OCI-LY1 (cell line): Measurements from ENCODE around the gene MAST4.

ENCODE experiments used
- H2AFZ ChIP-seq: fragments of 200-600 bp; sonication (generic), shearing (Covaris generic); 2 replicates; pipeline ENCODE4 v1.6.0; 2014; ENCODE audit warnings: antibody characterized with exemption, mild to moderate bottlenecking, low read length
- H3F3A ChIP-seq: fragments of 200-600 bp; sonication (generic), shearing (Covaris generic); 2 replicates; pipeline ENCODE4 v1.6.0; 2014; ENCODE audit warnings: mild to moderate bottlenecking, antibody characterized with exemption, low read length, moderate library complexity; ENCODE audit not compliant: insufficient read depth
- H3K27ac ChIP-seq: fragments of 200-600 bp; sonication (generic); 2 replicates; pipeline ENCODE4 v1.5.1; 2014; ENCODE audit warnings: low read length, mixed run types, mild to moderate bottlenecking, low read depth; ENCODE audit not compliant: poor library complexity, severe bottlenecking
- H3K27me3 ChIP-seq: fragments of 200-600 bp; sonication (generic); 2 replicates; pipeline ENCODE4 v1.6.0; 2014; ENCODE audit warnings: antibody characterized with exemption, mild to moderate bottlenecking, low read length, moderate library complexity; ENCODE audit not compliant: insufficient read depth
- H3K36me3 ChIP-seq: fragments of 200-600 bp; sonication (generic); 2 replicates; pipeline ENCODE4 v1.6.1; 2014; ENCODE audit warnings: mild to moderate bottlenecking, antibody characterized with exemption, low read length, moderate library complexity, mixed read lengths; ENCODE audit not compliant: insufficient read depth
- H3K4me1 ChIP-seq: fragments of 200-600 bp; sonication (generic); 2 replicates; pipeline ENCODE4 v1.5.1; 2014; ENCODE audit warnings: mild to moderate bottlenecking, low read length, moderate library complexity; ENCODE audit not compliant: insufficient read depth, severe bottlenecking
- H3K4me2 ChIP-seq: fragments of 200-600 bp; sonication (generic), shearing (Covaris generic); 2 replicates; pipeline ENCODE4 v1.6.1; 2014; ENCODE audit warnings: low read length
- H3K4me3 ChIP-seq: fragments of 200-600 bp; sonication (generic); 2 replicates; pipeline ENCODE4 v1.5.1; 2014; ENCODE audit warnings: low read length, low read depth, mild to moderate bottlenecking, mixed read lengths; ENCODE audit not compliant: poor library complexity, severe bottlenecking
- H3K79me2 ChIP-seq: fragments of 200-600 bp; shearing (Covaris generic); 2 replicates; pipeline ENCODE4 v1.6.1; 2016; ENCODE audit warnings: mixed run types, low read length, mixed read lengths; ENCODE audit not compliant: insufficient read depth
- H3K9ac ChIP-seq: fragments of 200-600 bp; sonication (generic), shearing (Covaris generic); 2 replicates; pipeline ENCODE4 v1.6.1; 2014; ENCODE audit warnings: mild to moderate bottlenecking, low read length, mixed read lengths
- H3K9me2 ChIP-seq: fragments of 200-600 bp; sonication (generic), shearing (Covaris generic); 2 replicates; pipeline ENCODE4 v1.6.1; 2014; ENCODE audit warnings: low read depth, mild to moderate bottlenecking, low read length, mixed read lengths
- H3K9me3 ChIP-seq: fragments of 200-600 bp; shearing (Covaris generic); 2 replicates; pipeline ENCODE4 v1.6.1; 2014; ENCODE audit warnings: low read length, mixed read lengths
- H4K20me1 ChIP-seq: fragments of 200-600 bp; sonication (generic), shearing (Covaris generic); 2 replicates; pipeline ENCODE4 v1.6.0; 2016; ENCODE audit warnings: mild to moderate bottlenecking, low read length; ENCODE audit not compliant: insufficient read depth
- EZH2 ChIP-seq: fragments of 200-600 bp; sonication (generic), shearing (Covaris generic); IDR thresholded peaks from 2 replicates; pipeline ENCODE4 v1.8.0; 2017; ENCODE audit warnings: borderline replicate concordance, mixed run types, mild to moderate bottlenecking, antibody characterized with exemption, low read length, moderate library complexity, mixed read lengths
- TF ChIP-seq, protein P1 (sequence below): fragments of 200-600 bp; sonication (generic), shearing (Covaris generic); IDR thresholded peaks from 2 replicates; pipeline ENCODE4 v1.5.1; 2017; ENCODE audit warnings: mild to moderate bottlenecking, antibody characterized with exemption, low read length, moderate library complexity, mixed read lengths

Gene MAST4

GRCh38 chr5:66812291-66812690, 216.1 kb downstream of the MAST4 start:
- H2AFZ ChIP-seq = no peak overlapping the region
- H3F3A ChIP-seq = no peaks in the 10 kb centered on the region
- H3K9me2 ChIP-seq = no peaks in the 10 kb centered on the region
- no peaks in the 10 kb centered on the region for H3K9me3 ChIP-seq
- no peaks in the 10 kb centered on the region for H3K4me1 ChIP-seq
- no peaks in the 10 kb centered on the region for H3K36me3 ChIP-seq
- no peak overlapping the region for H3K9ac ChIP-seq
- no peak overlapping the region for H3K27ac ChIP-seq
- no peak overlapping the region for H3K4me2 ChIP-seq
- no peaks in the 10 kb centered on the region for H3K27me3 ChIP-seq
- H3K79me2 ChIP-seq = no peaks in the 10 kb centered on the region
- H3K4me3 ChIP-seq = no peak overlapping the region
- no peak for TF ChIP-seq EZH2
- TF ChIP-seq, protein P1, sequence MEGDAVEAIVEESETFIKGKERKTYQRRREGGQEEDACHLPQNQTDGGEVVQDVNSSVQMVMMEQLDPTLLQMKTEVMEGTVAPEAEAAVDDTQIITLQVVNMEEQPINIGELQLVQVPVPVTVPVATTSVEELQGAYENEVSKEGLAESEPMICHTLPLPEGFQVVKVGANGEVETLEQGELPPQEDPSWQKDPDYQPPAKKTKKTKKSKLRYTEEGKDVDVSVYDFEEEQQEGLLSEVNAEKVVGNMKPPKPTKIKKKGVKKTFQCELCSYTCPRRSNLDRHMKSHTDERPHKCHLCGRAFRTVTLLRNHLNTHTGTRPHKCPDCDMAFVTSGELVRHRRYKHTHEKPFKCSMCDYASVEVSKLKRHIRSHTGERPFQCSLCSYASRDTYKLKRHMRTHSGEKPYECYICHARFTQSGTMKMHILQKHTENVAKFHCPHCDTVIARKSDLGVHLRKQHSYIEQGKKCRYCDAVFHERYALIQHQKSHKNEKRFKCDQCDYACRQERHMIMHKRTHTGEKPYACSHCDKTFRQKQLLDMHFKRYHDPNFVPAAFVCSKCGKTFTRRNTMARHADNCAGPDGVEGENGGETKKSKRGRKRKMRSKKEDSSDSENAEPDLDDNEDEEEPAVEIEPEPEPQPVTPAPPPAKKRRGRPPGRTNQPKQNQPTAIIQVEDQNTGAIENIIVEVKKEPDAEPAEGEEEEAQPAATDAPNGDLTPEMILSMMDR = no peak
- no peaks in the 10 kb centered on the region for H4K20me1 ChIP-seq

DNA sequence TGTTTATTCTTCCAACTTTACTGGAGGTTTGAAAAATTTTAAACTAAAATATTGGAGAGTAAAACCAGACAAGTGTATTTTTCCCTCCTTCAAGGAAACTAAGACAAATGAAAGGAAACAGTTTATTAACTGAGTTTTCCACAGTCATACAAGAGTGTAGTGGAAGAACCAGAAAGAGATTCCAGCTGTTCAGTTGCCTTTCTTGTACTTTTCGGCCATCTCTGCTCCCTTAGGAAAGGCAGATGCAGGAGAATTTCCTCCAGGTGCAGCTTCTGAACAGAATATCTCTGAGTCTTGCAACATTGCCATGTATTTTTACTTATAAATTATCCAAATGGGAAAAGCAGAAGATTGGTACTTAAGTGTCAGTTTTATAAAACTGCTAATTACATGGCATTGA, 217.1 kb downstream of the MAST4 start:
- Histone ChIP-seq H3K27ac (no peak overlapping the region), H3F3A (no peaks in the 10 kb centered on the region), H3K4me3 (no peak overlapping the region), H3K36me3 (no peaks in the 10 kb centered on the region), H3K9me3 (no peaks in the 10 kb centered on the region), H3K27me3 (no peaks in the 10 kb centered on the region), H3K9ac (no peak overlapping the region), H3K4me1 (no peaks in the 10 kb centered on the region), H3K4me2 (no peak overlapping the region), H2AFZ (no peak overlapping the region), H3K9me2 (no peaks in the 10 kb centered on the region), H4K20me1 (no peaks in the 10 kb centered on the region), H3K79me2 (no peaks in the 10 kb centered on the region)
- TF ChIP-seq EZH2 = no peak
- TF ChIP-seq, protein P1 = no peak

- Histone ChIP-seq H2AFZ (no peak overlapping the region), H3K4me1 (no peaks in the 10 kb centered on the region), H3K36me3 (no peaks in the 10 kb centered on the region), H3K4me2 (no peak overlapping the region), H3K9ac (no peak overlapping the region), H4K20me1 (no peaks in the 10 kb centered on the region), H3K9me2 (no peaks in the 10 kb centered on the region), H3F3A (no peaks in the 10 kb centered on the region), H3K9me3 (no peaks in the 10 kb centered on the region), H3K4me3 (no peak overlapping the region), H3K79me2 (no peaks in the 10 kb centered on the region), H3K27me3 (no peaks in the 10 kb centered on the region), H3K27ac (no peak overlapping the region)
- TF ChIP-seq EZH2 = no peak
- TF ChIP-seq, protein P1 = peak; percentile 72
These were observed 218.2 kb downstream of the MAST4 start for GRCh38 chr5:66814146-66814991.
